ENCODE data around the gene OR10D3. TPM values are rescaled to one million over a fixed set of nuclear protein-coding genes. Genes with fewer than 3 reads are reported as not detected.

OR10D3 gene
- total RNA-seq, 1 experiment from 2014 or later: not detected

- H3K27ac ChIP-seq (ENCODE audit: low read depth, low read length): no peak overlapping the region
- CTCF ChIA-PET: no interaction called here
- H3K36me3 ChIP-seq (ENCODE audit: control insufficient read depth in 1 of 2, insufficient read depth in 2 of 2, low read length in 2 of 2): no peaks in the 10 kb centered on the region
- POLR2A ChIA-PET: no interaction called here
- intact Hi-C loops (cut with micrococcal nuclease): no loop called here
- no peak overlapping the region for H3K4me2 ChIP-seq (ENCODE audit: low read length)
- DNase-seq (ENCODE audit: low read depth, low spot score) (no peak), ATAC-seq (no peak)
- H3K4me1 ChIP-seq (ENCODE audit: control insufficient read depth in 1 of 2, insufficient read depth in 2 of 2, low read length in 2 of 2): no peaks in the 10 kb centered on the region
- RAD21 ChIA-PET (ENCODE audit: low non-redundant PET in 1 of 2, low total read pairs in 2 of 2, uncharacterized antibody in 2 of 2, unreplicated experiment in 2 of 2): no interaction called here
- TF ChIP-seq, protein P1, sequence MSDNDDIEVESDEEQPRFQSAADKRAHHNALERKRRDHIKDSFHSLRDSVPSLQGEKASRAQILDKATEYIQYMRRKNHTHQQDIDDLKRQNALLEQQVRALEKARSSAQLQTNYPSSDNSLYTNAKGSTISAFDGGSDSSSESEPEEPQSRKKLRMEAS (IDR thresholded peaks at IDR 0.05): no peak
- TF ChIP-seq EGR1 (IDR thresholded peaks at IDR 0.05; ENCODE audit: low read depth) (no peak), TCF7L2 (IDR thresholded peaks at IDR 0.05; ENCODE audit: borderline replicate concordance, extremely low read depth, insufficient read depth, insufficient read length) (no peak), RAD21 (IDR thresholded peaks at IDR 0.05; ENCODE audit: low read depth) (no peak), FOSL1 (IDR thresholded peaks at IDR 0.05; ENCODE audit: low read depth) (no peak), CEBPB (IDR thresholded peaks at IDR 0.05; ENCODE audit: low read depth) (no peak), POLR2A (IDR thresholded peaks at IDR 0.05; ENCODE audit: borderline replicate concordance, extremely low read depth, insufficient read depth, insufficient read length) (no peak), ELF1 (IDR thresholded peaks at IDR 0.05; ENCODE audit: borderline replicate concordance, low read depth) (no peak), SRF (IDR thresholded peaks at IDR 0.05; ENCODE audit: low read depth) (no peak), EZH2phosphoT487 (IDR thresholded peaks at IDR 0.05; ENCODE audit: borderline replicate concordance) (no peak), YY1 (IDR thresholded peaks at IDR 0.05; ENCODE audit: extremely low read depth, insufficient replicate concordance, low read depth, low read length) (no peak), CBX3 (IDR thresholded peaks at IDR 0.05; ENCODE audit: low read depth) (no peak), JUND (IDR thresholded peaks at IDR 0.05) (no peak), ZFX (IDR thresholded peaks at IDR 0.05) (no peak), ZNF274 (IDR thresholded peaks at IDR 0.05; ENCODE audit: low read depth, low read length) (no peak)
- TF ChIP-seq, protein P2, sequence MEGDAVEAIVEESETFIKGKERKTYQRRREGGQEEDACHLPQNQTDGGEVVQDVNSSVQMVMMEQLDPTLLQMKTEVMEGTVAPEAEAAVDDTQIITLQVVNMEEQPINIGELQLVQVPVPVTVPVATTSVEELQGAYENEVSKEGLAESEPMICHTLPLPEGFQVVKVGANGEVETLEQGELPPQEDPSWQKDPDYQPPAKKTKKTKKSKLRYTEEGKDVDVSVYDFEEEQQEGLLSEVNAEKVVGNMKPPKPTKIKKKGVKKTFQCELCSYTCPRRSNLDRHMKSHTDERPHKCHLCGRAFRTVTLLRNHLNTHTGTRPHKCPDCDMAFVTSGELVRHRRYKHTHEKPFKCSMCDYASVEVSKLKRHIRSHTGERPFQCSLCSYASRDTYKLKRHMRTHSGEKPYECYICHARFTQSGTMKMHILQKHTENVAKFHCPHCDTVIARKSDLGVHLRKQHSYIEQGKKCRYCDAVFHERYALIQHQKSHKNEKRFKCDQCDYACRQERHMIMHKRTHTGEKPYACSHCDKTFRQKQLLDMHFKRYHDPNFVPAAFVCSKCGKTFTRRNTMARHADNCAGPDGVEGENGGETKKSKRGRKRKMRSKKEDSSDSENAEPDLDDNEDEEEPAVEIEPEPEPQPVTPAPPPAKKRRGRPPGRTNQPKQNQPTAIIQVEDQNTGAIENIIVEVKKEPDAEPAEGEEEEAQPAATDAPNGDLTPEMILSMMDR (IDR thresholded peaks at IDR 0.05 in 2 of 3, conservative IDR thresholded peaks at IDR 0.05 in 1 of 3; ENCODE audit: borderline replicate concordance in 1 of 3, insufficient read depth in 1 of 3, low read depth in 2 of 3, low read length in 2 of 3): no peak
- no peaks in the 10 kb centered on the region for H3K9me3 ChIP-seq (ENCODE audit: control insufficient read depth in 1 of 2, insufficient read depth in 1 of 2, low read depth in 1 of 2, low read length in 2 of 2)
- no peak overlapping the region for H2AFZ ChIP-seq (ENCODE audit: low read depth, low read length, poor library complexity, severe bottlenecking)
- no peaks in the 10 kb centered on the region for H4K20me1 ChIP-seq (ENCODE audit: insufficient read depth)
- peaks cover 30% of the 10 kb centered on the region; the same call in 1 of the 2 replicates for H3K27me3 ChIP-seq (ENCODE audit: insufficient read depth, low read length)
- H3K9ac ChIP-seq (ENCODE audit: low read length): no peak overlapping the region
- BruUV-seq (replicated peaks): no TSS peak
- H3K9me2 ChIP-seq (ENCODE audit: insufficient read depth): no peaks in the 10 kb centered on the region
- H3K4me3 ChIP-seq (replicated peaks in 1 of 2; ENCODE audit: low read depth in 1 of 2, low read length in 2 of 2): no peak overlapping the region
- H3K79me2 ChIP-seq (ENCODE audit: insufficient read depth, low read length): no peaks in the 10 kb centered on the region
Observed at GRCh38 chr11:124160986-124161385, 22.2 kb upstream of the OR10D3 start.
